VCaP (cell line): ENCODE results near the gene MMP27.

Experiments
- H3K27ac ChIP-seq: fragments of 450-650 bp; 2 replicates; pipeline ENCODE4 v1.5.1; 2017
- TF ChIP-seq, protein P1 (sequence below): fragments of 450-650 bp; conservative IDR thresholded peaks from 2 replicates; pipeline ENCODE4 v1.5.1; 2017; ENCODE audit warnings: mild to moderate bottlenecking, moderate library complexity

Gene MMP27

DNA sequence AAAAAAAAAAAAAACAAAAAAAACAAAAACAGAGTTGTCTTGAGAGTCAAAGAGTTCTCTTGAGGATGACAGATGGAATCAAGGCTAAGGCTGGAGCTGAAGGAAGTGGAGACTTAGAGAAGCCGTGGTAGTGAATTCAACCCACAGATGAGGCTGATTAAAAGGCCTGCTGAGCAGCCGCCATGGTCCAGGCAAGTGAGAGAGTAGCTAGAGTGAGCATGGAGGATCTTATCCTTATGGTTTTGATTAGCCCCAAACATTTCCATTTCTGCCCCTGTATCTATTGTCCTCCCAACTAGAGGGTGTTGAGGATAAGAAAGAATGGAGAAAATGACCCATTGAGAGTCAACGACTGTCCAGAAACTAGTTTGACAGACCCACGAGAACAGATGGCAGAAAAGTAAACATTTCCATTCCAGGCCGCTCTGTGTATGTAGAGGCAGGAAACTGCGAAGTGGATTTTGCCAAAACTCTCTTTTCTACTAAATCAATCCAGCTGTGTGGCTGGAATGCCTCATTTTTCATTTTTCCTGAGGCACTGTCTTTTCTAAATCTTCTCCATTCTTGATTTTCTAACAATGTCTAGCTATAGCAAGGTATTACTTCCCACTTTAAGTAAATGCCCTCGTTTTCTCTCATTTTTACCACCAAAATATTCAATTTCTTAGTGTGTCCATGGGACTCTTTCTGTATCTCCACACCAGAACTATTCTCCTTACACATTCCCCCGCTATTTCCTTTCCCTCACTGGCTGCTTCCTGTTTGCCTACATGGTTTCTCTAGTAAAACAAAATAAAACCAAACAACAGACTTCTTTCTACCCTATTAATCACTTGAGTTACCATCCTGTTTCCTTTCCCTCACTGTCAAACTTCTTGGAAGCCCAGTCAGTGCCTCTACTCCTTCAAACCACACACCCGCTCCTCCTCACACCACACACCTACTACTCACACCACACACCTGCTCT is 24.6 kb upstream of the MMP27 start:
- peak overlapping the region; percentile 26; the same call in 1 of the 2 replicates for H3K27ac ChIP-seq
- TF ChIP-seq, protein P1, sequence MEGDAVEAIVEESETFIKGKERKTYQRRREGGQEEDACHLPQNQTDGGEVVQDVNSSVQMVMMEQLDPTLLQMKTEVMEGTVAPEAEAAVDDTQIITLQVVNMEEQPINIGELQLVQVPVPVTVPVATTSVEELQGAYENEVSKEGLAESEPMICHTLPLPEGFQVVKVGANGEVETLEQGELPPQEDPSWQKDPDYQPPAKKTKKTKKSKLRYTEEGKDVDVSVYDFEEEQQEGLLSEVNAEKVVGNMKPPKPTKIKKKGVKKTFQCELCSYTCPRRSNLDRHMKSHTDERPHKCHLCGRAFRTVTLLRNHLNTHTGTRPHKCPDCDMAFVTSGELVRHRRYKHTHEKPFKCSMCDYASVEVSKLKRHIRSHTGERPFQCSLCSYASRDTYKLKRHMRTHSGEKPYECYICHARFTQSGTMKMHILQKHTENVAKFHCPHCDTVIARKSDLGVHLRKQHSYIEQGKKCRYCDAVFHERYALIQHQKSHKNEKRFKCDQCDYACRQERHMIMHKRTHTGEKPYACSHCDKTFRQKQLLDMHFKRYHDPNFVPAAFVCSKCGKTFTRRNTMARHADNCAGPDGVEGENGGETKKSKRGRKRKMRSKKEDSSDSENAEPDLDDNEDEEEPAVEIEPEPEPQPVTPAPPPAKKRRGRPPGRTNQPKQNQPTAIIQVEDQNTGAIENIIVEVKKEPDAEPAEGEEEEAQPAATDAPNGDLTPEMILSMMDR: no peak

DNA sequence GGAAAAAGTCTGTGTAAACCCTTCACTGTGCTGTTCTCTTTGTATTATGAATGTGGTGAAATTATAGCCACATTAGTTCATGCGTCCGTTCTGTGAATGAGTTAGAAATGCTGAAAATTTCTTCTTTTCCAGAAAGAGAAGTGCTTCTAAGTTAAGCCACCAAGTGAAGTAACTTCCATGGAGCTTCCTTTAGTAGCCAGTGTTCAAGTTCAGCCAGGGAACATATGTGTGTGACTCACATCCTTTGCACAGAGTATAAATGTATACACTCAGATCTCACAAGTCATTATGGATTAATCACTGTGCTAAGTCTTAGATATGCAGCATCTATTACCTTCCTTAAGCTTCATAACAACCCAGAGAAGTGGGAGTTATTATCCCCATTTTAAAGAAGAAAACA is 22.3 kb upstream of the MMP27 start:
- TF ChIP-seq, protein P1: no peak
- no peak overlapping the region for H3K27ac ChIP-seq

DNA sequence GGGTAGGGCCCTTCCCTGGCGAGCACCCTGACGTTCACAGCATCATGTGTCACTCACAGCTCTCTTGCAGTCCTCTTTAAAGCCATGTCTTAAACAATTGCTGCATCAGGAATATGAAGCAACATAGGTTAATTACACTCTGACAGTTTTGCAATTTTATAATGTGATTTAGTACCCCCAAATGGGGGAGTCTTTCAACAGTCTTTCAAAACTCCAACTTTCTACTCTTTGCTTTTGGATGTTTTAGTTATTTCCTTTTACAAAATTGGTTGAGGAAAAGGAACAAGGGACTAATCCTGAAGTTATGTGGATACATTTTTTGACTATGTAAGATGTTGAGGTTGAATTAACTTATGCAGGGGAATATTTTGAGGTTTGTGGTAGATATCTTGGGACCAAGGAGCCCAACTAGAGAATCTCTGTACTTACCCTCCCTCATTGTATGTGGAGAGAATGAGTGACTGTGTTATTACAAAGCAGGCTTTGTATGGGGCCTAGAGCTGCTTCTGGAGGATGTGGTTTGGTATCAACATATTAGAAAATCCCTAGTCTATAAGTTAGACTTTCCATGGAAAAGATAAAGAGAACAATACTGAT is 19.4 kb upstream of the MMP27 start, which contains the start of gene MMP8:
TSS of gene MMP8 (minus strand) at position 51 of the 597 bp plus-strand sequence. CDS start 99 bp downstream, outside the sequence.
- no peak within 1 kb of the TSS for H3K27ac ChIP-seq
- TF ChIP-seq, protein P1: no peak

DNA sequence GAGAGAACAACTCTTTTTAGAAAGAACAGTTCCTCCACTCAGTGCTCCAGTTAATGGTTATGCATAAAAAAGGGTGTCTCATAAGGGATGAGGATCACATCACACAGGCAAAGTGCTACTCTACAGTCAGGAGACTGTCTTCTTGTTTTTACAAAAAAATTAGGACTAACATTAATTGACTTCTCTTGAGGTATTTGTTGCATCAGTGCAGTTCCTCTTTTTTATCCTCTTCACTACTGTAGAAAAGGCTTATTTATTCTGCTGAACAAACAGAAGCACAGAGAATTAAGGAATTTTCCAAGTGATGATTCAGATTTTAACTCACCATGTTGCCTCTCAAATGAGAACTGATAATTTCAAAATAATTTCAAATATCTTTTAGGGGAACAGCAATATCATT is 17.3 kb upstream of the MMP27 start:
- TF ChIP-seq, protein P1: no peak
- no peak overlapping the region for H3K27ac ChIP-seq

DNA sequence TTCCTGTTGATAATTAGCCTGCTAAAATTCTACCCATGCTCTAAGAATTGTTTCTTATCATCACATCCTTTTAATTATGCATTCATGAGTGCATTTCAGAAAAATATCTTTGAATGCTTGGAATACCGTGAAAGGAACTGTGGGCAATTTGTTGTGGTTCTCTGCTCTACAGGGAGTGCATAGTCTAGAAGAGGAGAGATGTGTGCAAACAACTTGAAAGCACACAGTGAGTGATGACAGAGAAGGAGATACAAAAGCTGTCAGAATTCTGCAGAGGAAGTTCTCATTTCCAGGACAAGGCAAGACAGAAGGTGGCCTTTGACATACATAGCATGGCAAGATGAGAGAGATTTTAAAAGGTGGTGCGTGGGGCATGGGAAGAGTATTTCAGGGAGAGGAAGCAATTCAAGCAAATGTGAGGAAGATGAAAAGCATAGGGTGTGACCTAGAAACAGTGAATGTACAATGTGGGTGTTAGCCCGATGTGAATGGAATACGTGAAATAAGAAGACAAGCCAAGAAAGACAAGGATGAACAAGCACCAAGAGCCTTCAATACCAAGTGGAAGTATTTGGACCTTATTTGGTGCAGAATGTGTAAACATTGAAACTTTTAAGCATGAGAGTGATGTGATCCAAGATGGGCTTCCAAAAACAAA is 14.2 kb upstream of the MMP27 start:
- TF ChIP-seq, protein P1: no peak

DNA sequence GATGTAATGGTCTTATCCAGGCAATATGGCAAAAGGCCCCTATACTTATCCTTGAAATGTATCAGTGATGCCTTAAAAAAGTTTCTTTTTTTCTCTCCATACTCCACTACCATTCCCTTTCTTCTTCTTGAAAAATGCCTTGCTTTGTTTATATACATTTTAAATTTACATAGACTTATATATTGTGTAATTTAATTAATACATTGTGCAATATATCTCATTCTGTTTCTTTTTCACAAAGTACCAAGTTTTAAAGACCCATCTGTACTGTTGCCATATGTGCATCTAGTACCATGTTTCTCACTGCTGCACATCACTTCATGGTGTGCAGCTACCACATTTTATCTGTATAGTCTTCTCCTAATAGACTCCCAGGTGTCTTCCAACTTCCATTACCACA is 11.7 kb upstream of the MMP27 start:
- TF ChIP-seq, protein P1: no peak
- H3K27ac ChIP-seq: no peak overlapping the region

More for the DNA sequence above, 14.2 kb upstream of the MMP27 start:
- no peak overlapping the region for H3K27ac ChIP-seq

DNA sequence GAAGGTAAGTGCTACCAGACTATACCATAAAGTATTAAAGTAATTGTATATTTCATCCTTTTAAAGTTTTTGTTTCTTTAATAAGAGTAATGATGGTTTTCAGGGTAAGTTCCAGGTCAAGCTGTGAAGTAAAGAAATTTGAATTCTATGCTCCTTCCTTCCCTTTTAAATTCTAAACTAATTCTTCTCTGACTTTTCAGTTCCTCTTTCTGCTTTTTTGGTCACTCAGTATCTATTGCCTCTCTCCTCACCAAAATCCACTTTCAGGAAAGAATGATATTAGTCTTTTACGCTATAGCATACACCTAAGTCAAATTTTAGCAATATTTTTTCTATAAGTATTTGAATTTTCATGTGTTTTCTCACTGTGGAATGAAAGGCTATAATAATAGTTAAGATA is 11.0 kb upstream of the MMP27 start:
- TF ChIP-seq, protein P1: no peak
- no peak overlapping the region for H3K27ac ChIP-seq
